Sigmoid colon (tissue), 7 donors: ENCODE results near the gene PPP1R16B. TPM values are rescaled to one million over a fixed set of nuclear protein-coding genes. Genes with fewer than 3 reads are reported as not detected.

Experiments
- DNase-seq: peaks from one replicate; pipeline ENCODE4 v3.0.0-alpha.2; 2019
- H3K27ac ChIP-seq, 4 donors: fragments of 200-600 bp; sonication (generic); one replicate each; pipeline ENCODE4 v1.5.1; 2016 to 2019; ENCODE audit warnings: mild to moderate bottlenecking in 1 of 4
- H3K27me3 ChIP-seq, 3 donors: fragments of 200-600 bp; sonication (generic); one replicate each; pipeline ENCODE4 v1.5.1; 2019; ENCODE audit warnings: mild to moderate bottlenecking in 1 of 3
- H3K36me3 ChIP-seq, 4 donors: fragments of 200-600 bp; sonication (generic); one replicate each; pipeline ENCODE4 v1.5.1; 2016 to 2019
- H3K4me1 ChIP-seq, 4 donors: fragments of 200-600 bp; sonication (generic); one replicate each; pipeline ENCODE4 v1.5.1; 2017 to 2019
- H3K4me3 ChIP-seq, 4 donors: fragments of 200-600 bp; sonication (generic); one replicate each; pipeline ENCODE4 v1.5.1; 2017 to 2019; ENCODE audit warnings: mild to moderate bottlenecking in 2 of 4, moderate library complexity in 1 of 4
- H3K9me3 ChIP-seq, 4 donors: fragments of 200-600 bp in 3 of 4; sonication (generic) in 3 of 4; one replicate each; pipeline versions ENCODE4 v1.5.1 to v1.6.1; 2013 to 2019
- EP300 ChIP-seq, 4 donors: sonication (generic); formaldehyde crosslinking; IDR thresholded peaks; one replicate each; pipeline ENCODE4 v1.6.1; 2017; ENCODE audit warnings: antibody characterized with exemption in 4 of 4
- POLR2A ChIP-seq, 2 donors: fragments of 450-650 bp; IDR thresholded peaks; one replicate each; pipeline ENCODE4 v1.6.1; 2016; ENCODE audit warnings: antibody characterized with exemption in 2 of 2, mild to moderate bottlenecking in 2 of 2, moderate library complexity in 2 of 2
- POLR2AphosphoS5 ChIP-seq, 4 donors: sonication (generic); formaldehyde crosslinking; IDR thresholded peaks; one replicate each; pipeline ENCODE4 v1.6.1; 2017; ENCODE audit warnings: antibody characterized with exemption in 4 of 4
- WGBS, 2 donors: extraction: QIAGEN DNeasy Blood & Tissue Kit; methylation state at CpG; one replicate each; pipeline ENCODE4 v1.1.7; 2013; 5-methylcytosine and 5-hydroxymethylcytosine counted together
- intact Hi-C: fragments of 100-400 bp; cut with DNase I; formaldehyde crosslinking; loops from one replicate; pipeline ENCODE4 v1.15.1; 2023
- polyA plus RNA-seq, 3 donors: library from polyadenylated mRNA; stranded (reverse); fragments of 200-250 nt; gene quantifications; one replicate each; pipeline ENCODE4 v1.2.3, GENCODE V29; 2013
- total RNA-seq, 4 donors: library from RNA; depleted of rRNA; stranded (reverse); fragments of >200 nt; gene quantifications; one replicate each; pipeline ENCODE4 v1.1.0, GENCODE V29; 2016
- TF ChIP-seq, protein P1 (sequence below), 4 experiments: fragments of 450-650 bp in 3 of 4; fragments of 200-600 bp in 1 of 4; IDR thresholded peaks; one replicate each; pipeline ENCODE4 v1.5.1; 2016 to 2019; ENCODE audit warnings: antibody characterized with exemption in 4 of 4, mild to moderate bottlenecking in 3 of 4, moderate library complexity in 2 of 4
- donor health status: healthy with polysubstance abuse.
- donor health status: Bipolar disorder and iron deficiency.
- donor health status: healthy.

PPP1R16B gene
- total and polyA plus RNA-seq, 7 donors, result 0.92 to 21.7 (median 3.6) TPM

DNA sequence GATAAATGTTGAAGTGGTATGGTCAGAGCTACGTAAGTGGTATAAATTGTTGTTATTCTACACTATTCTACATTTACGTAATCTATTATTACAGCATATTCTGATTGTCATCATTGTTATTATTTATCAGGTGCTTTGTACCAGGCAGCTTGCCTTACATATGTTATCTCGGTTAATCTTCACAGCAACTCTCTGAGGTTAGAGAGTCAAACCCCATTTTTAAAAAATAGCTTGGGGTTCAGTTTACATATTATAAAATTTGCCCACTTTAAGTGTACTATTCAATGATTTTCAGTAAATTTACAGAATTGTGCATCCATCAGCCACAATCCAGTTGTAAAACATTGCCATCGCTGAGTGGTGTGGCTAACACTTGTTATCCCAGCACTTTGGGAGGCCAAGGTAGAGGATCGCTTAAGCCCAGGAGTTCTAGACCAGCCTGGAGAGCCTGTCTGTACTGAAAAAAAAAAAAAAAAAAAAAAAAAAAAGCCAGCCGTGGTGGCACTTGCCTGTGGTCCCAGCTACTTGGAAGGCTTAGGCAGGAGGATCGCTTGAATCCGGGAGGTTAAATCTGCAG lies 35.5 kb downstream of the PPP1R16B start:
- TF ChIP-seq, protein P1, sequence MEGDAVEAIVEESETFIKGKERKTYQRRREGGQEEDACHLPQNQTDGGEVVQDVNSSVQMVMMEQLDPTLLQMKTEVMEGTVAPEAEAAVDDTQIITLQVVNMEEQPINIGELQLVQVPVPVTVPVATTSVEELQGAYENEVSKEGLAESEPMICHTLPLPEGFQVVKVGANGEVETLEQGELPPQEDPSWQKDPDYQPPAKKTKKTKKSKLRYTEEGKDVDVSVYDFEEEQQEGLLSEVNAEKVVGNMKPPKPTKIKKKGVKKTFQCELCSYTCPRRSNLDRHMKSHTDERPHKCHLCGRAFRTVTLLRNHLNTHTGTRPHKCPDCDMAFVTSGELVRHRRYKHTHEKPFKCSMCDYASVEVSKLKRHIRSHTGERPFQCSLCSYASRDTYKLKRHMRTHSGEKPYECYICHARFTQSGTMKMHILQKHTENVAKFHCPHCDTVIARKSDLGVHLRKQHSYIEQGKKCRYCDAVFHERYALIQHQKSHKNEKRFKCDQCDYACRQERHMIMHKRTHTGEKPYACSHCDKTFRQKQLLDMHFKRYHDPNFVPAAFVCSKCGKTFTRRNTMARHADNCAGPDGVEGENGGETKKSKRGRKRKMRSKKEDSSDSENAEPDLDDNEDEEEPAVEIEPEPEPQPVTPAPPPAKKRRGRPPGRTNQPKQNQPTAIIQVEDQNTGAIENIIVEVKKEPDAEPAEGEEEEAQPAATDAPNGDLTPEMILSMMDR (IDR thresholded peaks at IDR 0.05), result no peak
- no peak overlapping the region for H3K27ac ChIP-seq
- intact Hi-C loops, result no loop called here
- peaks cover 0 to 17% (median 0%) of the 10 kb centered on the region in 3 donors for H3K27me3 ChIP-seq
- H3K36me3 ChIP-seq, result no peaks in the 10 kb centered on the region
- no peaks in the 10 kb centered on the region for H3K9me3 ChIP-seq
- DNase-seq, result no peak
- WGBS, 2 donors, result 83 to 85% methylated on average over 8 of the region's 8 CpGs
- H3K4me1 ChIP-seq, result no peaks in the 10 kb centered on the region
- H3K4me3 ChIP-seq, result no peak overlapping the region

- peaks cover 0 to 17% (median 0%) of the 10 kb centered on the region in 3 donors for H3K27me3 ChIP-seq
- H3K27ac ChIP-seq, result no peak overlapping the region
- TF ChIP-seq POLR2AphosphoS5 (IDR thresholded peaks at IDR 0.05) (no peak), POLR2A (IDR thresholded peaks at IDR 0.05) (no peak), EP300 (IDR thresholded peaks at IDR 0.05) (no peak)
- TF ChIP-seq, protein P1 (IDR thresholded peaks at IDR 0.05), result no peak
- H3K4me1 ChIP-seq, result no peaks in the 10 kb centered on the region
- H3K4me3 ChIP-seq, result no peak overlapping the region
- WGBS, 2 donors, result 29 to 48% methylated on average over 2 of the region's 2 CpGs
- intact Hi-C loops, result no loop called here
- DNase-seq, result no peak
- no peaks in the 10 kb centered on the region for H3K9me3 ChIP-seq
- H3K36me3 ChIP-seq, result no peaks in the 10 kb centered on the region
Observed at GRCh38 chr20:38841570-38841969, 36.1 kb downstream of the PPP1R16B start.

DNA sequence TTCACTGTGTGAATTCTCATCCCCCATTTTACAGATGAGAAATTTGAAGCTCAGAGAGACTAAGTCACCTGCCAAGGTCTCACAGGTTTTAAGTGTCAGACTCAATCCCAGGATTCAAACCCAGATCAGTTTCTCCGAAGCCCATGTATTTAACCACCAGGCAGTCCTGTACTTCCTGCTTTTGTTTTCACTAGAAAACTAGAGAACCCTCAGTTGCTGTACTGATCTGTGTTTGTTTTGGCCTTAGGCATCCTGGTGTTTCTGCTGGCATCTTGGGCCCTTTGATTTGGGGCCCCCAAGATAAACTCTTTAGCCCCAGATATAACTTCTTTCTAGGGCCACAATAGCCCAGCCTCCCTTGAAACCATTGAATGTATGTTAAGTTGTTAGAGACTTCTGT lies 36.5 kb downstream of the PPP1R16B start:
- no peaks in the 10 kb centered on the region for H3K4me1 ChIP-seq
- DNase-seq, result no peak
- no peaks in the 10 kb centered on the region for H3K9me3 ChIP-seq
- H3K27me3 ChIP-seq, result peaks cover 0 to 17% (median 0%) of the 10 kb centered on the region in 3 donors
- 48 to 68% methylated on average over 1 of the region's 1 CpG for WGBS, 2 donors
- no peak overlapping the region for H3K27ac ChIP-seq
- H3K36me3 ChIP-seq, result no peaks in the 10 kb centered on the region
- TF ChIP-seq, protein P1 (IDR thresholded peaks at IDR 0.05), result no peak
- TF ChIP-seq POLR2AphosphoS5 (IDR thresholded peaks at IDR 0.05) (no peak), EP300 (IDR thresholded peaks at IDR 0.05) (no peak), POLR2A (IDR thresholded peaks at IDR 0.05) (no peak)
- H3K4me3 ChIP-seq, result no peak overlapping the region
- intact Hi-C loops, result no loop called here

- H3K27me3 ChIP-seq, result peaks cover 0 to 17% (median 0%) of the 10 kb centered on the region in 3 donors
- H3K4me3 ChIP-seq, result no peak overlapping the region
- TF ChIP-seq EP300 (IDR thresholded peaks at IDR 0.05) (no peak), POLR2A (IDR thresholded peaks at IDR 0.05) (no peak), POLR2AphosphoS5 (IDR thresholded peaks at IDR 0.05) (no peak)
- TF ChIP-seq, protein P1 (IDR thresholded peaks at IDR 0.05), result no peak
- DNase-seq, result no peak
- no peaks in the 10 kb centered on the region for H3K36me3 ChIP-seq
- H3K27ac ChIP-seq, result no peak overlapping the region
- no peaks in the 10 kb centered on the region for H3K9me3 ChIP-seq
- WGBS, 2 donors, result 38 to 62% methylated on average over 1 of the region's 1 CpG
- no peaks in the 10 kb centered on the region for H3K4me1 ChIP-seq
- intact Hi-C loops, result no loop called here
Observed at GRCh38 chr20:38842558-38842981, 37.1 kb downstream of the PPP1R16B start.

- 63 to 65% methylated on average over 3 of the region's 3 CpGs for WGBS, 2 donors
- intact Hi-C loops, result no loop called here
- Histone ChIP-seq H3K9me3 (no peaks in the 10 kb centered on the region), H3K4me1 (no peaks in the 10 kb centered on the region), H3K36me3 (no peaks in the 10 kb centered on the region), H3K27ac (no peak overlapping the region), H3K4me3 (no peak overlapping the region), H3K27me3 (peaks cover 0 to 17% (median 0%) of the 10 kb centered on the region in 3 donors)
- DNase-seq, result no peak
- no peak for TF ChIP-seq POLR2A (IDR thresholded peaks at IDR 0.05)
- TF ChIP-seq POLR2AphosphoS5 (IDR thresholded peaks at IDR 0.05), result no peak
- TF ChIP-seq, protein P1 (IDR thresholded peaks at IDR 0.05), result no peak
- TF ChIP-seq EP300 (IDR thresholded peaks at IDR 0.05), result no peak
Observed at GRCh38 chr20:38843346-38843745, 37.8 kb downstream of the PPP1R16B start.
